ENCODE results near the gene FRMD4A.

The FRMD4A gene

GRCh38 chr10:13711291-13711690, 619.4 kb downstream of the FRMD4A start:
- peak in 2 of 3 experiments; percentile 34 to 79 for DNase-seq

- no peak for DNase-seq
Observed at GRCh38 chr10:13709931-13710650, 620.6 kb downstream of the FRMD4A start.

- peak in 1 of 3 experiments; percentile 30 for DNase-seq
Observed at GRCh38 chr10:13708256-13708990, 622.3 kb downstream of the FRMD4A start.

- no peak for DNase-seq
Observed at GRCh38 chr10:13707156-13707881, 623.4 kb downstream of the FRMD4A start.

GRCh38 chr10:13706604-13707003, 624.1 kb downstream of the FRMD4A start:
- DNase-seq: no peak

- no peak for DNase-seq
Observed at GRCh38 chr10:13706175-13706574, 624.5 kb downstream of the FRMD4A start.

DNA sequence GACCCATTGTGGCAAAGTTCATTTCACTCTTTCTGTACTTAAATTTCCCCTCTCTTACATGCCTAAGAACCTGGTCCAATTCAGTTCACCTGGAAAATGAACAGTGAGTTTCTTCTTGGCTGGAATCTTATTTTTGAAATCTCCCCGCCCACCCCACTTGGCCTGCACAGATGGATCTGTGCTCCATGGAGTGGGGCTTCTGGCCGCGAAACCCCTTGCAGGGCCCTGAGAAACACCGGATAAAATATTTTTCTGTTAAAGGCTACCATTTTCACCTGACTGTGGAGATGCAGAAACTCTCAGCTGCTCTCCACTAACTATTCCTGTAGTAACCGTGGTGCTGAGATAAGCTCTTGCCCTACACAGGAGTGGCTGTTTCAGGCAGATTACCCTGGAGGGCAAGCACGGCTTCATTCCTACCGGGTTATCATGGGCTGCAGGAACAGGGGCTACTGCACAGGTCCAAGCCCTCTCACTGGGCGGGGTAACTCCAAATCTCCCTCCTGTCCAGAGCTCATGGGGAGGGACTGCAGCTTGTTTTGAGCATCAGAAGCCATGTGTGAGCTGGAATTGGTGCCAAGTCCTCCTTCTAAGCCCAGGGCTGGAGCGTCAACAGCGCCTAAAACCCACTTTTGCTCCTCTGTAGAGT, 625.1 kb downstream of the FRMD4A start:
- DNase-seq: no peak

DNA sequence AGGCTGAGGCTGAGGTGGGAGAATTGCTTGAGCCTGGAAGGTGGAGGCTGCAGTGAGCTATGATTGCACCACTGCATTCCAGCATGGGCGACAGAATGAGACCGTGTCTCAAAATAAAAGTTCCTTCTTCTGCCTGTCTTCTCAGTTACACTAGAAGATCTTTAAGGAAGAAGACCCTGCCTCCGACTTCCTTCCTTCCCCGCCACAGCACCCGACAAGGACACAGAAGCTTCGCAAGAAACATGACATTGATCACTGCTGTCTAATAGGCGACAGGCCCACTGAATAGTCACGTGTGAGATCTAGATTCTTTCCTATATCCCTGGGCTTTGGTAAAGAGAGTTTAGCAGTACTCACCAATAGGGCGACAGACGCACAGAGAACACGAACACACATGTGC, 625.8 kb downstream of the FRMD4A start:
- DNase-seq: no peak

DNA sequence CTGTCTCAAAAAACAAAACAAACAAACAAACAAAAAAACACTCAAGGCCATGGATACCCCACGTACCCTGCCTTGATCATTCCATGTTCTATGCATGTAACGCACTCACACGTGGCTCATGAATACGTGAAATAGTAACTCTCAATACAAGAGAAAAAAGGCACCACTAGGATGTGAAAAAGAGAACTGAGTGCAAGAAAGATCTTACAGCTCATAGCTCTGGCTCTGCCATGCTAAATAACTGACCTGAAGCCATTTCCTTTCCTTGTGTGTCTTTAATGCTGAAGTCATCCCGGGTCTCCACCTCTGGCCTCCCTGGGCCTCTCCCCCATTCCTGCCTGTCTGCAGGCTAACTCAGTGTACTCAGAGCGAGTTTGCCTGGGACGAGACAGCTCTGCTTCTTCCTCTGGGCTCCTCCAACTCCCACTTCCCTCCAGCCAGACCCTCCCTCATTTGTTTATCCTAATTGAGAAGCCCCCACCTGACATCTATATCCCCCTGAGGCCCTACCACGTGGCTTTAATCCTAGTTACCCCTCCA, 626.7 kb downstream of the FRMD4A start:
- no peak for DNase-seq

DNA sequence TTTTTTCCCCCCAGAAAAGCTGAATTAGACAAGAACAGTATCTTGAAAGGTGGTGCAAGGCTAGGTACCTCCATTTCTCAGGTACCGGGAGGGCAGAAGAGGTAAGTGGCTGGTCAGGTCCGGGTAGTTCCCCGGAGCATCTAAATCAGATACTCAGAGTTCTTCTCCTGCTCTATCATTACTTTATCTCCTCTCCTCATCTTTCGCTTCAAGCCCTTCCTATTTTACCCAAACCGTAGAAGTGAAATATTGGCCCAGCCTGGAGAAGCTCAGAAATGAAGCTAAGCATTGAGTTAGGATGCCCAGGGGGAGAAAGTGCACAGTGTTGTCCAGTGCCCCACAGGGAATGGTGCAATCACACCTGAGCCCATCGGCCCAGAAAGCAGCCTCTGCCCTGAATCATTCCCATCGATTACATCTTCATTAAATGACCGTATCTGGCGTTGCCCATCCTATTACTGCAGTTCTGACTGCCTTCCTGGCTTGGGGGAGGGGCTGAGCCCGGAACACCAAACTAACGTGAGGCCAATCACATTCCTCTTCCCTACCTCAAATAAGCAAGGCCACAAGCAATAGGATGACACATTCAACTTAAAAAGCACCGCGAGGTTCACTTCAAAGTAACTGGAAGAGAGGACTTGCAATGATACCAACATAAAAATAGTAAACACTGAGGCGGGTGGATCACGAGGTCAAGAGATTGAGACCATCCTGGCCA, 627.5 kb downstream of the FRMD4A start:
- no peak for DNase-seq

DNA sequence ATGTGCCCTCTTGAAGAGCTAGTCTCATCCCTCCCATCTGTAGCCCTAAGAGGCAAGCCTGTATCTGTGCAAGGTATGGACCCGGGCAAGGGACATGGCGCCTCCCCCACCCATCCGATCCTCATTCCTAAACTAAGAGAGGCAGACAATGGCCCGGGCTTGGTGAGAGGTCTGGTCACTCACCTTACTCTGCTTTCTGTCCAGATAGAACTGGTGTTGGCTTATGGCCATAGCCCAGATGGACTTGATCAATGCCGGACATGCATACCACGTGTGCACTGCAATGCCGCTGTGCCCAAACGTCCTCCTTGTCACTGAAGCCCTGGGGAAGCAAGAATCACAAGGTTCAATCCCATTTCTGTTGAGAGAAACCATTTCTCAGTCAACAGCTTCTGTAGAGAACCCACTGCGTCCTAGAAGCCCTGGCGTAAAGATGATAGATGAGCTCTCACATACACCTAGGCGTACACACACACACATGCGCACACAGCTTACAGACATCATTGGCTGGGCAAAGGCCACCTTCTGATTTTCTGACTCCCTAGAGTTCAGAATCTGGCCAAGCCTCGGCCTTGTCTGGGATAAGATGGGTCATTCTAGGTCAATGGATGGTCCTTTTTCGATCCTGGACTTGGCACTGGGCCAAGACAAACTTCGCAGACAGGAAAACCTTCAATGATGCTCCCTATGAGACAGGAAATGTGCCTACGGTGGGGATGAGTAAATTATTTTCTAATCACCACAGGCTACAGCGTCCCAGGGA, 629.4 kb downstream of the FRMD4A start:
- DNase-seq: peak in 2 of 3 experiments; percentile 0 to 33

DNA sequence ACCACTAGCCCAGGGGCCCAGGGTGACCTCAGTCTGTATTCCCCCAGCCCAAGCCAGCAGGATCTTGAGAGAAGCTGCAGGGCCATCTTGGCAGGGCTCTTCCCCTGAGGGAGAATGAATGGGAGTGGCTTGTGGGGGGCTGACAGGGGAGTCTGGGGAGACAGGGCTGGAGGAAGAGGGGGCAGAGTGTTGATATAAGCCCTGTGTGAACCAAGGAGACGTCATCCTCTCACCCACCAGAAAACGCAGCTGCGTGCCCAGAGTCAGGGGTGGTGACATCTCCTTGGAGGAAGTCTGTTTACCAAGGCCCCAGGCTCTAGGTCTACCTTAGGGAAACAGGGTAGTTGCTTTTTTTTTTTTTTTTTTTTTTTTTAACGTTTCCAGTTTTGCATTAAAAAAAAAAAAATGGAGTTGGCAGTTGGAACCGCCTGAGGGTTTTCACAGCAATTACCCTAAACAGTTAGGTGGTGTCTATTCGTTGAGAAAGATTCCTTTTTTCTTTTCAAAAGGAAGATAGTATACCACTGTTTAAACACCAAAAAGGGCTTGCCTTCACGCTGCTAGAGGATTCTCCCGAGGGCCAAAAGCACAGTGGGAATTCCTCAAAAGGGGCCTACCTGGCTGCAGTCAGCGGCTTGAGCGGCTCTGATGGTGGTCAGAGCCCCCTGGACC, 630.1 kb downstream of the FRMD4A start:
- DNase-seq: no peak

GRCh38 chr10:13699216-13699615, 631.5 kb downstream of the FRMD4A start:
- no peak for DNase-seq

DNA sequence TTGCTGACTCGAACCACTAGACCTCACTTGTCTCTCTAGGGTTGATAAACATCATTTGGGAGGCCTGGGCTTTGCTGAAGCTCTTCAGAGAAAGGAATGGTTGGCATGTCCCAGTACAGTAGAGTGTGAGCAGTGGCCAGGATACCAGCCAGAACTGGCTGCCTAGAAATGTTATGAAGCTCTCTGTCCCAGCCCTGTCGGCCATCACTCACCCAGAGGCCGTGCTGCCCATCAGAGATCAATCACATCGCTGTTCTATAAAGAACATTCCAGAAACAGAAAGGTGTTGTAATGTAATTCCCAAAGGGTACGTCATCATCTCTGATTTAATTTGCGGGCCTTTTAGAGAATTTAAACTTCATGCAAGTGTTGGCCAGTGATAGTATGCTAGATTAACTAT, 632.5 kb downstream of the FRMD4A start:
- DNase-seq: no peak

- no peak for DNase-seq
Observed at GRCh38 chr10:13696071-13696470, 634.7 kb downstream of the FRMD4A start.

DNA sequence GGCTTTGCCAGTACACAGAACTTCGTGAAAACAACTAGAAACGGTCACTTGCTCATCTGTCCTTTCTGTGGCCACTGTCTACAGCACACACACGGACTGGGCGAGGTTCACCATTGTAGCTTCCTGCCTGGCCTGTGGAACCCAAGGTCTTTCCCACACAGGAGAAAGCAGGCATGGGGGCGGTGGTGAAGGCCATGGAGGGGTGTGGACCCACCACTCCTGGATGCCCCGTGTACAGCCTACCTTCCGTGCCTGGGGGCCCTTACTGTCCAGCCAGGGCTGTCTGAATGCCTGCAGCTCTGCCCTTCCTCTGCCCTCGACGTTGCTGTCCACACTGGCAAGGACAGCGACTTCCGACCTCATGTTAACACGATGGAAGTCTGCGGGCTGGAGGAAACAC, 635.1 kb downstream of the FRMD4A start:
- DNase-seq: no peak

- DNase-seq: no peak
Observed at GRCh38 chr10:13693783-13694700, 636.7 kb downstream of the FRMD4A start.

GRCh38 chr10:13690281-13690825, 640.4 kb downstream of the FRMD4A start:
- peak in 2 of 3 experiments; percentile 13 to 29 for DNase-seq

- peak in 1 of 3 experiments; percentile 2 for DNase-seq
Observed at GRCh38 chr10:13686331-13686752, 644.4 kb downstream of the FRMD4A start.

Data from NCI-H1417 (cell line).